Mesendoderm (in vitro differentiated cells): Measurements from ENCODE around the gene ANTXR1.
A peak's percentile ranks its signal among the peaks of the same experiment; 100 is the strongest.

ENCODE experiments used
- DNase-seq: peaks from one replicate; pipeline ENCODE4 v3.0.0; 2013
- H2AK5ac ChIP-seq: 2 replicates; pipeline ENCODE4 v1.6.1; 2013; ENCODE audit warnings: low read length, inconsistent platforms
- H2BK120ac ChIP-seq: 2 replicates; pipeline ENCODE4 v1.6.1; 2013; ENCODE audit warnings: low read depth, mild to moderate bottlenecking, low read length, moderate library complexity, mixed read lengths
- H2BK15ac ChIP-seq: replicated peaks from 2 replicates; pipeline ENCODE4 v1.6.1; 2013; ENCODE audit warnings: low read depth, mild to moderate bottlenecking, moderate library complexity
- H2BK5ac ChIP-seq: 2 replicates; pipeline ENCODE4 v1.6.1; 2013; ENCODE audit warnings: low read length, inconsistent platforms
- H3K18ac ChIP-seq: 2 replicates; pipeline ENCODE4 v1.6.1; 2013; ENCODE audit warnings: mild to moderate bottlenecking, low read length, mixed read lengths
- H3K23ac ChIP-seq: one replicate; pipeline ENCODE4 v1.6.1; 2013; ENCODE audit warnings: low read length
- H3K27ac ChIP-seq: 2 replicates; pipeline ENCODE4 v1.5.1; 2013; ENCODE audit warnings: low read depth, mild to moderate bottlenecking, inconsistent platforms, low read length, moderate library complexity
- H3K27me3 ChIP-seq: 2 replicates; pipeline ENCODE4 v1.6.1; 2013; ENCODE audit warnings: low read length, control low read depth, mild to moderate bottlenecking, inconsistent platforms; ENCODE audit not compliant: insufficient read depth, poor library complexity
- H3K36me3 ChIP-seq: 2 replicates; pipeline ENCODE4 v1.6.1; 2013; ENCODE audit warnings: low read length, inconsistent platforms; ENCODE audit not compliant: control insufficient read depth, insufficient read depth
- H3K4ac ChIP-seq: one replicate; pipeline ENCODE4 v1.6.1; 2013; ENCODE audit warnings: low read depth, mild to moderate bottlenecking, low read length, moderate library complexity
- H3K4me1 ChIP-seq: 2 replicates; pipeline ENCODE4 v1.6.1; 2013; ENCODE audit warnings: low read depth, low read length, inconsistent platforms; ENCODE audit not compliant: control insufficient read depth
- H3K4me2 ChIP-seq: 2 replicates; pipeline ENCODE4 v1.6.1; 2013; ENCODE audit warnings: low read length
- H3K4me3 ChIP-seq: 2 replicates; pipeline ENCODE4 v1.5.1; 2013; ENCODE audit warnings: mild to moderate bottlenecking, low read length
- H3K56ac ChIP-seq: one replicate; pipeline ENCODE4 v1.6.1; 2013; ENCODE audit warnings: low read length
- H3K79me1 ChIP-seq: 2 replicates; pipeline ENCODE4 v1.6.1; 2013; ENCODE audit warnings: low read length, inconsistent platforms
- H3K79me2 ChIP-seq: 2 replicates; pipeline ENCODE4 v1.6.1; 2013; ENCODE audit warnings: mild to moderate bottlenecking, low read length; ENCODE audit not compliant: control insufficient read depth, insufficient read depth
- H3K9ac ChIP-seq: 2 replicates; pipeline ENCODE4 v1.6.1; 2013; ENCODE audit warnings: low read length, inconsistent platforms
- H4K5ac ChIP-seq: one replicate; pipeline ENCODE4 v1.6.1; 2013; ENCODE audit warnings: low read length
- H4K8ac ChIP-seq: one replicate; pipeline ENCODE4 v1.6.1; 2013; ENCODE audit warnings: low read depth, mild to moderate bottlenecking, control low read depth, low read length, moderate library complexity
- WGBS: extraction: QIAGEN DNeasy Blood & Tissue Kit; methylation state at CpG from one replicate; pipeline ENCODE4 v1.1.7; 2013; ENCODE audit warnings: low lambda C conversion rate, missing lambda C conversion rate; ENCODE audit not compliant: insufficient coverage; ENCODE audit errors: extremely low coverage; 5-methylcytosine and 5-hydroxymethylcytosine counted together

ANTXR1 gene

GRCh38 chr2:69204654-69205053 is 191.7 kb downstream of the ANTXR1 start:
- no peaks in the 10 kb centered on the region for H3K79me1 ChIP-seq
- no peak overlapping the region for H3K4ac ChIP-seq
- no peak overlapping the region for H3K18ac ChIP-seq
- H4K8ac ChIP-seq: no peak overlapping the region
- no peak overlapping the region for H3K4me3 ChIP-seq
- H3K79me2 ChIP-seq: no peaks in the 10 kb centered on the region
- no peaks in the 10 kb centered on the region for H3K36me3 ChIP-seq
- H3K27ac ChIP-seq: no peak overlapping the region
- no peak for DNase-seq
- no peak overlapping the region for H2AK5ac ChIP-seq
- no peak overlapping the region for H2BK120ac ChIP-seq
- H2BK5ac ChIP-seq: no peak overlapping the region
- H3K4me2 ChIP-seq: no peak overlapping the region
- H2BK15ac ChIP-seq: no peak overlapping the region
- no peak overlapping the region for H3K9ac ChIP-seq
- no peak overlapping the region for H3K56ac ChIP-seq
- WGBS: no CpG with 5 or more reads among the region's 3 CpGs
- H3K4me1 ChIP-seq: peaks cover 1% of the 10 kb centered on the region
- H3K27me3 ChIP-seq: no peaks in the 10 kb centered on the region
- H4K5ac ChIP-seq: no peak overlapping the region
- no peak overlapping the region for H3K23ac ChIP-seq

DNA sequence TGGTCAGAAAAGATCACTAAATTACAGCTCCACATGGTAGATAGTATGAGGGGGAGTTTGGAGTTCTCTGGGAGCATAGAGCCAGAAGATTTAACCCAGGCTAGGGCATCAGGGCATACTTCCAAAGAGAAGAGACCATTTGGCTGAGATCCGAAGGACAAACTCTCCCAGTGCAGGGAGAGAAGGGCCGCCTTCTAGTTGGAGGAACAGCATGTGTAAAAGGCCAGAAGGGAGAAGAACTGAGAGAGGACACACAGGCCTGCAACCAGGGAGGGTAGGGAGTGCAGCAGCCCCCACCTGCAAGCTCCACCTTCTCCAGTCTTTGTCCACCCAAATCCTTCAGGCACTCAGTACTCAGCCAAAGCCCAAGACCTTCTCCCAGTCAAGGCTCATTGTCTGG is 192.1 kb downstream of the ANTXR1 start:
- no peak overlapping the region for H3K4me2 ChIP-seq
- H2AK5ac ChIP-seq: no peak overlapping the region
- no peak overlapping the region for H2BK5ac ChIP-seq
- no peak overlapping the region for H4K8ac ChIP-seq
- H3K56ac ChIP-seq: no peak overlapping the region
- DNase-seq: no peak
- H3K27ac ChIP-seq: no peak overlapping the region
- no peaks in the 10 kb centered on the region for H3K27me3 ChIP-seq
- H2BK120ac ChIP-seq: no peak overlapping the region
- H3K4me3 ChIP-seq: no peak overlapping the region
- H3K79me2 ChIP-seq: no peaks in the 10 kb centered on the region
- no peak overlapping the region for H2BK15ac ChIP-seq
- H3K36me3 ChIP-seq: no peaks in the 10 kb centered on the region
- no peak overlapping the region for H3K9ac ChIP-seq
- no peaks in the 10 kb centered on the region for H3K79me1 ChIP-seq
- H3K4me1 ChIP-seq: peaks cover 5% of the 10 kb centered on the region
- H3K18ac ChIP-seq: no peak overlapping the region
- no peak overlapping the region for H4K5ac ChIP-seq
- H3K4ac ChIP-seq: no peak overlapping the region
- no CpG with 5 or more reads among the region's 2 CpGs for WGBS
- H3K23ac ChIP-seq: no peak overlapping the region

GRCh38 chr2:69205491-69205890 is 192.5 kb downstream of the ANTXR1 start:
- Histone ChIP-seq H3K4ac (no peak overlapping the region), H3K27ac (no peak overlapping the region), H3K4me3 (no peak overlapping the region), H2AK5ac (no peak overlapping the region), H3K27me3 (no peaks in the 10 kb centered on the region), H2BK15ac (no peak overlapping the region), H3K56ac (no peak overlapping the region), H4K5ac (no peak overlapping the region), H3K79me1 (no peaks in the 10 kb centered on the region), H3K36me3 (no peaks in the 10 kb centered on the region), H3K23ac (no peak overlapping the region), H2BK5ac (no peak overlapping the region), H3K4me1 (peaks cover 5% of the 10 kb centered on the region), H2BK120ac (no peak overlapping the region), H3K4me2 (no peak overlapping the region), H3K9ac (no peak overlapping the region), H3K18ac (no peak overlapping the region), H4K8ac (no peak overlapping the region), H3K79me2 (no peaks in the 10 kb centered on the region)
- WGBS: no CpG with 5 or more reads among the region's 2 CpGs
- no peak for DNase-seq

DNA sequence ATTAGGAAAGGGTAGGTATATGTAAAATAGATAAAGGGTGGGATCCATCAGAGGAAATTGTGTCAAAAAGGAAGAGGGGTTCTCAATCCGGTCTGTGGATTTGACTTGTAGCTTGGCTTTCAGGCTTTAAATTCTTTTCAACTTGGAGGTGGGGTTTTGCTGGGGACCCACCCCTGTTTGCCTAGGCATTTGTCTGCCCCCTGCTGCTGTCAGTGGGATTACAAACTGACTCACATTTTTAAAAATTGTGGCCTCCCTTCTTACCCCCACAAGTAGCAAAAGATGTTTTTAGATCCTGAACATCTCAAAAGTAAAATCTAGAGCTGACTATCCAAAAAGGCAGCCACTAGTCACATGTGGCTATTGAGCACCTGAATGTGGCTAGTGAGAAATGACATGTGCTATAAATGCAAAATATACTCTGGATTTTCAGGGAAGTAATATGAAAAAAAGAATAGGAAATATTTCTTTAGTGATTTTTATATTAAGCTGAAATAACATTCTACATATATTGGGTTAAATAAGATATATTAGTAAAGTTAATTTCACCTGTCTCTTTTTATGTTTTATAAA is 195.1 kb downstream of the ANTXR1 start:
- Histone ChIP-seq H3K36me3 (no peaks in the 10 kb centered on the region), H3K9ac (no peak overlapping the region), H3K27me3 (no peaks in the 10 kb centered on the region), H3K18ac (no peak overlapping the region), H2BK15ac (no peak overlapping the region), H3K79me2 (no peaks in the 10 kb centered on the region), H3K23ac (no peak overlapping the region), H3K27ac (no peak overlapping the region), H4K8ac (no peak overlapping the region), H3K79me1 (no peaks in the 10 kb centered on the region), H2BK5ac (no peak overlapping the region), H2BK120ac (no peak overlapping the region), H3K56ac (no peak overlapping the region), H3K4ac (no peak overlapping the region), H3K4me3 (no peak overlapping the region), H2AK5ac (no peak overlapping the region), H4K5ac (no peak overlapping the region), H3K4me1 (peaks cover 5% of the 10 kb centered on the region), H3K4me2 (no peak overlapping the region)
- DNase-seq: no peak
- WGBS: no CpG with 5 or more reads among the region's 1 CpG

DNA sequence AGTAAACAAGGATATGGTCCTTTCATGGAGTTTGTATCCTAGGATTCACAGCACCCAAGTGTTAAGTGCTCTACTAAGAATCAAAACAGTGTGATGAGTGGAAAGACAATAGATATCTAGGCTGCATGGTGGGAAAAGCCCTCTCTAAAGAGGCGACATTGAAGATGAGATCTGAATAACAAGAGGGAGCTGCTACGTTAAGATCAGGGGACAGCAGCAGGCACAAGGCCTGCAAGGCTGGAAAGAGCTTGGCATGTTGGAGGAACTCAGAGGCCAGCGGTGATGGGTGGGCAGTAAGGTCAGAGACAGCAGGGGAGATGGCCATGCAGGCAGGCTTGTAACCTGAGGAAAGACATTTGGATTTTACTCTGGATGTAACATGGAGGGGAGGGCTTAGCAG is 196.5 kb downstream of the ANTXR1 start:
- H3K9ac ChIP-seq: no peak overlapping the region
- no peak overlapping the region for H3K4ac ChIP-seq
- H3K27ac ChIP-seq: no peak overlapping the region
- DNase-seq: peak; percentile 36
- no peak overlapping the region for H2BK15ac ChIP-seq
- H3K27me3 ChIP-seq: no peaks in the 10 kb centered on the region
- H2BK5ac ChIP-seq: no peak overlapping the region
- H3K4me1 ChIP-seq: peaks cover 5% of the 10 kb centered on the region
- H3K23ac ChIP-seq: no peak overlapping the region
- H3K4me2 ChIP-seq: no peak overlapping the region
- no peak overlapping the region for H2BK120ac ChIP-seq
- H4K8ac ChIP-seq: no peak overlapping the region
- H3K79me1 ChIP-seq: no peaks in the 10 kb centered on the region
- no peak overlapping the region for H3K4me3 ChIP-seq
- no peaks in the 10 kb centered on the region for H3K36me3 ChIP-seq
- H3K56ac ChIP-seq: no peak overlapping the region
- no peaks in the 10 kb centered on the region for H3K79me2 ChIP-seq
- H3K18ac ChIP-seq: no peak overlapping the region
- no CpG with 5 or more reads among the region's 3 CpGs for WGBS
- no peak overlapping the region for H2AK5ac ChIP-seq
- H4K5ac ChIP-seq: no peak overlapping the region

DNA sequence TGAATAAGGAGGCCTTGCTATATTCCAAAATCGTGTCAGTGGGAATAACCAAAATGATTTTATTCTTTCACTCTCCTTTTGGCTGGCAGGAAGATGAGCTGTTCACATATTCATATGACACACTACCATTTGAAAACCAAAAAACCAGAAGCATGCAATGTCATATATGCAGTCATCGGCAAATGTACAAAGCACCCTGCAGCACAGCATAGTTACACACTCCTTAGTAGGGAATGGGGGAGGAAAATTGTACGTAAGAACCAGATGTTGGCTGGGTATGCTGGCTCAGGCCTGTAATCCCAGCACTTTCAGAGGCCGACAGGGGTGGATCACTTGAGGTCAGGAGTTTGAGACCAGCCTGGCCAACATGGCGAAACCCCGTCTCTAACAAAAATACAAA is 197.4 kb downstream of the ANTXR1 start:
- H3K4me3 ChIP-seq: no peak overlapping the region
- no peak overlapping the region for H4K5ac ChIP-seq
- H3K4me2 ChIP-seq: no peak overlapping the region
- H3K56ac ChIP-seq: no peak overlapping the region
- H3K23ac ChIP-seq: no peak overlapping the region
- peaks cover 5% of the 10 kb centered on the region for H3K4me1 ChIP-seq
- H3K18ac ChIP-seq: no peak overlapping the region
- H2BK5ac ChIP-seq: no peak overlapping the region
- DNase-seq: no peak
- H3K27me3 ChIP-seq: no peaks in the 10 kb centered on the region
- H3K9ac ChIP-seq: no peak overlapping the region
- H2BK120ac ChIP-seq: no peak overlapping the region
- no peak overlapping the region for H3K27ac ChIP-seq
- no peak overlapping the region for H3K4ac ChIP-seq
- no CpG with 5 or more reads among the region's 6 CpGs for WGBS
- H3K36me3 ChIP-seq: no peaks in the 10 kb centered on the region
- H2AK5ac ChIP-seq: no peak overlapping the region
- H3K79me1 ChIP-seq: no peaks in the 10 kb centered on the region
- H4K8ac ChIP-seq: no peak overlapping the region
- H2BK15ac ChIP-seq: no peak overlapping the region
- no peaks in the 10 kb centered on the region for H3K79me2 ChIP-seq
